Prostate gland (tissue), 2 donors: ENCODE results near the gene TMBIM6.

ENCODE experiments used
- POLR2A ChIP-seq: fragments of 450-650 bp; IDR thresholded peaks from one replicate; pipeline ENCODE4 v1.6.1; 2016; ENCODE audit warnings: antibody characterized with exemption, mild to moderate bottlenecking
- TF ChIP-seq, protein P1 (sequence below), 4 experiments: fragments of 200-600 bp in 2 of 4; fragments of 450-650 bp in 2 of 4; sonication (generic) in 2 of 4; IDR thresholded peaks; 1 replicate in 3 of 4; 2 replicates in 1 of 4; pipeline ENCODE4 v1.5.1; 2016 to 2019; ENCODE audit warnings: antibody characterized with exemption in 4 of 4, mild to moderate bottlenecking in 2 of 4, moderate library complexity in 2 of 4

DNA sequence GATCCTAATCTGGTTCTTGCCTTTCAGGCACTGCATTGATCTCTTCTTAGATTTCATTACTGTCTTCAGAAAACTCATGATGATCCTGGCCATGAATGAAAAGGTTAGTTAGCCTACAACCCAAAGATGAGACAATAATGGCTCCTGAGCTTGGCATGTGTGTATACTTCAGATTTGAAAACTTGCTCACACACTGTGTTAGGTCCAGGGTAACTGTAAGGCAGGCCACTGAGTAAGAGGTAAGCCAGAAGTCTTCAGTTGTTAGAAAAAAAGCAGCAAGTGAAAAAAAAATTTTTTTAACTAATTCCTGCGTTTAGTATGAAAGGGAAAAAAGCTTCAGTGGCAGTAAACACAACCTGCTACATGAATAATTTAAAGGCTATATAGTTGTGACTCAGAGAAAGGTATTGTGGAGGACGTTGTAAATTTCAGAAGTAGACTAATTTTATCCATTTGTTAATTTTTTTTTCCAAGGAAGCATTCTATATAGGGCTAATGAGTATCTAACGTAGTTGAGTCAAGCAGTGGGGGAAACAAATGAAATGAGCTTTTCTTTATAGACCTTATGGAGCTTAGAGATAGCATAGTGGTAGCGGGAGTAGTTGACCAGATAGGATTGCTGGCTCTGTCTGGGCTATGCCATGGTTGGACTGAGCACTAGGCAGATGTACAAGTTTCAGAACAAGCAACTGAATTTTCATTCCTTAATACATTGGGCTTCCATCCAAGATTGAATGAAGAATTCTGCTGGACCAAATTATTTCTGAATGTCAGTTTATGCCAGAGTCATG, 20.5 kb downstream of the TMBIM6 start:
- TF ChIP-seq POLR2A = no peak
- TF ChIP-seq, protein P1, sequence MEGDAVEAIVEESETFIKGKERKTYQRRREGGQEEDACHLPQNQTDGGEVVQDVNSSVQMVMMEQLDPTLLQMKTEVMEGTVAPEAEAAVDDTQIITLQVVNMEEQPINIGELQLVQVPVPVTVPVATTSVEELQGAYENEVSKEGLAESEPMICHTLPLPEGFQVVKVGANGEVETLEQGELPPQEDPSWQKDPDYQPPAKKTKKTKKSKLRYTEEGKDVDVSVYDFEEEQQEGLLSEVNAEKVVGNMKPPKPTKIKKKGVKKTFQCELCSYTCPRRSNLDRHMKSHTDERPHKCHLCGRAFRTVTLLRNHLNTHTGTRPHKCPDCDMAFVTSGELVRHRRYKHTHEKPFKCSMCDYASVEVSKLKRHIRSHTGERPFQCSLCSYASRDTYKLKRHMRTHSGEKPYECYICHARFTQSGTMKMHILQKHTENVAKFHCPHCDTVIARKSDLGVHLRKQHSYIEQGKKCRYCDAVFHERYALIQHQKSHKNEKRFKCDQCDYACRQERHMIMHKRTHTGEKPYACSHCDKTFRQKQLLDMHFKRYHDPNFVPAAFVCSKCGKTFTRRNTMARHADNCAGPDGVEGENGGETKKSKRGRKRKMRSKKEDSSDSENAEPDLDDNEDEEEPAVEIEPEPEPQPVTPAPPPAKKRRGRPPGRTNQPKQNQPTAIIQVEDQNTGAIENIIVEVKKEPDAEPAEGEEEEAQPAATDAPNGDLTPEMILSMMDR (IDR thresholded peaks at IDR 0.05) = no peak
